ENCODE results near the gene SMAD7. TPM values are rescaled to one million over a fixed set of nuclear protein-coding genes. Genes with fewer than 3 reads are reported as not detected.

The SMAD7 gene
- total RNA-seq, 2 donors from 2014 or later = 23.3 to 44.5 TPM

DNA sequence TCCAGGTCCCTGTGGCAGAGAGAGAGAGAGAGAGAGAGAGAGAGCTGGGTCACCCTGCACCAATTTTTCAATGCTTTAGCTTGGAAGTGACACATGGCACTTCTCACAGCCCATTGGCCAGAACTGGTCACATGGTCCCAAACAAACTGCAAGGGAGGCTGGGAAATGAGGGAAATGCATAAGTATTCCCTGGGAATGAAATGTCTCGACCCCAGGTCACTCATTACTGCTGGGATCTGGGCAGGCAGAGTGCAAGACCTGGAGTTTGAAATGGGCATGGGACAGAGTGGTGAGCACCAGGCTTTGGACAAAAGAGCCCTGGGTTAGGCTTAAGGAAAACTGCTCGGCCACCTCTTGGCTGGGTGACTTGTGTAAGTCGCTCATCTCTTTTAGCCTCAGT, 37.0 kb downstream of the SMAD7 start:
- intact Hi-C loops (cut with DNase I) = no loop called here
- no peak for DNase-seq
- H3K4me1 ChIP-seq = peaks cover 15% of the 10 kb centered on the region

GRCh38 chr18:48913201-48913600, 37.6 kb downstream of the SMAD7 start:
- ATAC-seq (no peak), DNase-seq (peak in 1 of 4 donors; percentile 33)
- WGBS, 2 donors = 80 to 85% methylated on average over 5 of the region's 5 CpGs

More for the DNA sequence above, 37.0 kb downstream of the SMAD7 start:
- no peak for ATAC-seq
- Histone ChIP-seq H3K27me3 (no peaks in the 10 kb centered on the region), H3K36me3 (replicated peaks in 1 of 2; ENCODE audit: insufficient read depth in 1 of 2, low read depth in 2 of 2) (no peaks in the 10 kb centered on the region), H3K4me3 (no peak overlapping the region), H3K9me3 (no peaks in the 10 kb centered on the region), H3K27ac (no peak overlapping the region)
- TF ChIP-seq CTCF (IDR thresholded peaks at IDR 0.05) (no peak), POLR2A (IDR thresholded peaks at IDR 0.05) (no peak)
- 95 to 97% methylated on average over 3 of the region's 3 CpGs for WGBS, 2 donors

GRCh38 chr18:48910972-48911545, 39.7 kb downstream of the SMAD7 start:
- intact Hi-C loops (cut with DNase I) = no loop called here
- 86 to 88% methylated on average over 14 to 17 of the region's 17 CpGs for WGBS, 2 donors
- H3K4me3 ChIP-seq = no peak overlapping the region
- no peaks in the 10 kb centered on the region for H3K36me3 ChIP-seq (replicated peaks in 1 of 2; ENCODE audit: insufficient read depth in 1 of 2, low read depth in 2 of 2)
- peaks cover 15% of the 10 kb centered on the region for H3K4me1 ChIP-seq
- H3K27ac ChIP-seq = no peak overlapping the region
- no peak for ATAC-seq
- no peak for TF ChIP-seq POLR2A (IDR thresholded peaks at IDR 0.05)
- TF ChIP-seq CTCF (IDR thresholded peaks at IDR 0.05) = no peak
- no peaks in the 10 kb centered on the region for H3K27me3 ChIP-seq
- DNase-seq = no peak
- H3K9me3 ChIP-seq = no peaks in the 10 kb centered on the region

More at GRCh38 chr18:48913201-48913600, 37.6 kb downstream of the SMAD7 start:
- H3K27me3 ChIP-seq = no peaks in the 10 kb centered on the region
- peaks cover 15% of the 10 kb centered on the region for H3K4me1 ChIP-seq
- intact Hi-C loops (cut with DNase I) = no loop called here
- TF ChIP-seq POLR2A (IDR thresholded peaks at IDR 0.05) (no peak), CTCF (IDR thresholded peaks at IDR 0.05) (peak in 2 of 7 experiments; percentile 14 to 22)
- H3K27ac ChIP-seq = no peak overlapping the region
- no peak overlapping the region for H3K4me3 ChIP-seq
- H3K36me3 ChIP-seq (replicated peaks in 1 of 2; ENCODE audit: insufficient read depth in 1 of 2, low read depth in 2 of 2) = no peaks in the 10 kb centered on the region
- H3K9me3 ChIP-seq = no peaks in the 10 kb centered on the region

DNA sequence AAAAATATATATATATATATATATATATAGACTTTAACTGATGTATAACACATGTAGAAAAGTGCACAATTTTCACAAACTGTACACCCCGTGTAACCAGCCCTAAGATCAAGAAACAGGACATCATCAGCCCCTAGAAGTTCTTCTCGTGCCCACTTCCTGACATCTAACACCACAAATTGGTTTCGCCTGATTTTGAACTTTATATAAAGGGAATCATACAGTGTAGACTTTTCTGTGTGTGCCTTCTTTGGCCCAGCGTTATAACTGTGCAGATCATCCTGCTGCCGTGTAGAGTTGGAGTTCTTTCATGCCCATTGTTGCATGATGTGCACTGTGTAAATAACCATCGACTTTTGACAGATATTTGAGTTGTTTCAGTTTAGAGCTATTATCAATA, 41.0 kb downstream of the SMAD7 start:
- TF ChIP-seq CTCF (IDR thresholded peaks at IDR 0.05) (no peak), POLR2A (IDR thresholded peaks at IDR 0.05) (no peak)
- Histone ChIP-seq H3K27me3 (no peaks in the 10 kb centered on the region), H3K9me3 (peaks cover 0 to 3% (median 0%) of the 10 kb centered on the region in 3 donors), H3K36me3 (replicated peaks in 1 of 2; ENCODE audit: insufficient read depth in 1 of 2, low read depth in 2 of 2) (no peaks in the 10 kb centered on the region), H3K4me3 (no peak overlapping the region), H3K4me1 (peaks cover 7% of the 10 kb centered on the region), H3K27ac (no peak overlapping the region)
- DNase-seq (no peak), ATAC-seq (no peak)
- intact Hi-C loops (cut with DNase I) = no loop called here
- WGBS, 2 donors = 65 to 70% methylated on average over 6 of the region's 6 CpGs

- 70 to 77% methylated on average over 3 of the region's 3 CpGs for WGBS, 2 donors
- intact Hi-C loops (cut with DNase I) = no loop called here
These were observed 41.8 kb downstream of the SMAD7 start for GRCh38 chr18:48908916-48909315.

More at GRCh38 chr18:48908916-48909315, 41.8 kb downstream of the SMAD7 start:
- no peak for DNase-seq
- Histone ChIP-seq H3K4me1 (no peaks in the 10 kb centered on the region), H3K27ac (no peak overlapping the region), H3K36me3 (replicated peaks in 1 of 2; ENCODE audit: insufficient read depth in 1 of 2, low read depth in 2 of 2) (no peaks in the 10 kb centered on the region), H3K9me3 (peaks cover 0 to 5% (median 0%) of the 10 kb centered on the region in 3 donors), H3K27me3 (no peaks in the 10 kb centered on the region), H3K4me3 (no peak overlapping the region)
- ATAC-seq = no peak
- TF ChIP-seq CTCF (IDR thresholded peaks at IDR 0.05) = no peak

Measured in body of pancreas (tissue), 4 donors.